SK-N-SH treated with all-trans-retinoic acid at 6 μM for 48 hours (cell line): Measurements from ENCODE around the gene KLRK1.
"Not testable (repeated sequence)": the region's sequence is repeated elsewhere in the genome, so short reads cannot be mapped to it uniquely, and the experiment has no call there.

ENCODE experiments used
- BACH2 ChIP-seq: fragments of 250-450 bp; sonication (Bioruptor Pico); IDR thresholded peaks from 2 replicates; pipeline ENCODE4 v1.9.0; 2021; ENCODE audit warnings: mild to moderate bottlenecking, borderline replicate concordance
- CSRNP3 ChIP-seq: fragments of 250-450 bp; sonication (Bioruptor Pico); IDR thresholded peaks from 2 replicates; pipeline ENCODE4 v1.5.1; 2021; ENCODE audit warnings: mild to moderate bottlenecking, moderate library complexity
- OSR1 ChIP-seq: fragments of 250-450 bp; sonication (Bioruptor Pico); IDR thresholded peaks from 2 replicates; pipeline ENCODE4 v1.8.0; 2022; ENCODE audit warnings: moderate library complexity, mild to moderate bottlenecking, inconsistent platforms
- PATZ1 ChIP-seq: fragments of 250-450 bp; sonication (Bioruptor Pico); IDR thresholded peaks from 2 replicates; pipeline ENCODE4 v1.8.0; 2020; ENCODE audit warnings: mild to moderate bottlenecking, moderate library complexity, borderline replicate concordance
- RARB ChIP-seq: fragments of 250-450 bp; sonication (Bioruptor Pico); IDR thresholded peaks from 2 replicates; pipeline ENCODE4 v1.8.0; 2021; ENCODE audit warnings: mild to moderate bottlenecking, moderate library complexity
- SNAI2 ChIP-seq: fragments of 250-450 bp; sonication (Bioruptor Pico); IDR thresholded peaks from 2 replicates; pipeline ENCODE4 v1.5.0; 2020; ENCODE audit warnings: mild to moderate bottlenecking, moderate library complexity
- ZFP30 ChIP-seq: fragments of 450-650 bp; formaldehyde crosslinking; IDR thresholded peaks from 2 replicates; pipeline ENCODE4 v1.5.0; 2022; ENCODE audit warnings: mild to moderate bottlenecking, moderate library complexity

GRCh38 chr12:10394531-10395152 is 4.8 kb upstream of the KLRK1 start:
- not testable (repeated sequence) for TF ChIP-seq BACH2; CSRNP3 (CRISPR knock-in tag); OSR1 (CRISPR knock-in tag); PATZ1; RARB (CRISPR knock-in tag); SNAI2 (CRISPR knock-in tag); ZFP30 (CRISPR knock-in tag)
